Lower leg skin (tissue), 3 donors: ENCODE data around the gene ZNF646.

Source experiments
- CTCF ChIP-seq, 3 donors: fragments of 450-650 bp; IDR thresholded peaks; one replicate each; pipeline ENCODE4 v1.5.1; 2016; ENCODE audit warnings: antibody characterized with exemption in 3 of 3, mild to moderate bottlenecking in 3 of 3, moderate library complexity in 2 of 3
- POLR2A ChIP-seq, 2 donors: fragments of 450-650 bp; IDR thresholded peaks; one replicate each; pipeline ENCODE4 v1.6.1; 2016 to 2017; ENCODE audit warnings: antibody characterized with exemption in 2 of 2, mild to moderate bottlenecking in 1 of 2, moderate library complexity in 1 of 2

DNA sequence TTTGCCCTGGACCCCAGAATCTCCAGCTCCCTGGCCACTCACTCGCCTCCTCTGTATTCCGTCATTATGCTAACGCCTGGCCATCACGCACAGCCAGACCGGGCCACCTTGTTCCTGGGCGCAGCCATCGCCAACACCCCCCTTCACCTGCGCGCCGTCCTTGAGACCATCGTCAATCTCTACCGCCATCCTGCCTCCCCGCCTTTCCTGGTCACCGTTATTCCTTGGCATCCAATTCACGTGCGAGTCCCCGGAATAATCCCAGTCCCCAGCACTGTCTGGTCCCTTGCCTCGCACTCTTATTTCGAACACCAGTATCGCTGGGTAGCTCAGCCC lies 19.8 kb downstream of the ZNF646 start:
- TF ChIP-seq CTCF (IDR thresholded peaks at IDR 0.05) (no peak), POLR2A (IDR thresholded peaks at IDR 0.05) (no peak)
